ENCODE measurements around the gene PTMA. TPM values are rescaled to one million over a fixed set of nuclear protein-coding genes. Genes with fewer than 3 reads are reported as not detected.

Gene PTMA
- total and polyA plus RNA-seq, 9 of the 15 experiments (the other 6 are each of a cell fraction or from before 2014, with no cell fraction given), result 429 to 2,322 (median 1,578) TPM

GRCh38 chr2:231677632-231678104 is 30.7 kb upstream of the PTMA start (continued):
- TF ChIP-seq NRF1 (conservative IDR thresholded peaks at IDR 0.05 in 1 of 2, IDR thresholded peaks at IDR 0.05 in 1 of 2), result no peak
- no peak for TF ChIP-seq PCBP1 (IDR thresholded peaks at IDR 0.05; ENCODE audit: low read depth, low read length, poor library complexity, severe bottlenecking)
- TF ChIP-seq ZNF184 (CRISPR knock-in tag; IDR thresholded peaks at IDR 0.05), result no peak
- TF ChIP-seq EWSR1 (IDR thresholded peaks at IDR 0.05; ENCODE audit: borderline replicate concordance, low read depth, partially characterized antibody), result no peak
- TF ChIP-seq ARID2 (IDR thresholded peaks at IDR 0.05), result 0 out of 2 replicates have a peak, but pooled peaks have one; percentile 45
- TF ChIP-seq MNT (conservative IDR thresholded peaks at IDR 0.05), result 0 out of 4 replicates have a peak, but pooled peaks of 1 of the 2 experiments have one; percentile 18
- TF ChIP-seq PHF21A (IDR thresholded peaks at IDR 0.05; ENCODE audit: borderline replicate concordance, low read depth), result 0 out of 2 replicates have a peak, but pooled peaks have one; percentile 16
- no peak for TF ChIP-seq ESRRA (IDR thresholded peaks at IDR 0.05; ENCODE audit: borderline replicate concordance, low read depth)
- TF ChIP-seq PHF8 (IDR thresholded peaks at IDR 0.05; ENCODE audit: borderline replicate concordance, low read length), result no peak
- no peak for TF ChIP-seq MAFK (IDR thresholded peaks at IDR 0.05; ENCODE audit: low read length)
- TF ChIP-seq ARID4B (CRISPR knock-in tag; IDR thresholded peaks at IDR 0.05), result no peak
- TF ChIP-seq XRCC5 (IDR thresholded peaks at IDR 0.05; ENCODE audit: low read depth, low read length), result 0 out of 2 replicates have a peak, but pooled peaks have one; percentile 74
- TF ChIP-seq ATF1 (CRISPR knock-in tag; IDR thresholded peaks at IDR 0.05), result no peak
- TF ChIP-seq ATF1 (tag; IDR thresholded peaks at IDR 0.05), result no peak
- TF ChIP-seq ZBTB43 (CRISPR knock-in tag; IDR thresholded peaks at IDR 0.05), result no peak
- TF ChIP-seq RB1 (IDR thresholded peaks at IDR 0.05; ENCODE audit: low read depth), result peak; percentile 26; the same call in 1 of the 2 replicates
- no peak for TF ChIP-seq ZNF780A (CRISPR knock-in tag; IDR thresholded peaks at IDR 0.05)
- 0 out of 2 replicates have a peak, but pooled peaks have one; percentile 2 for TF ChIP-seq CREM (IDR thresholded peaks at IDR 0.05; ENCODE audit: low read depth)
- no peak for TF ChIP-seq ARNT (IDR thresholded peaks at IDR 0.05)
- TF ChIP-seq CTCFL (IDR thresholded peaks at IDR 0.05; ENCODE audit: borderline replicate concordance, insufficient read depth, low read depth, low read length, poor library complexity, severe bottlenecking), result no peak

Data from K562 (cell line).